Spleen (tissue), 7 donors: ENCODE data around the gene GSTA5.

Source experiments
- CTCF ChIP-seq, 11 experiments: fragments of 200-600 bp in 7 of 11; fragments of 450-650 bp in 4 of 11; sonication (generic) in 4 of 11; IDR thresholded peaks in 8 of 11; conservative IDR thresholded peaks in 3 of 11; 1 replicate in 7 of 11; 2 replicates in 4 of 11; pipeline versions ENCODE4 v1.4.0 to v1.8.0; 2016 to 2021; ENCODE audit warnings: antibody characterized with exemption in 11 of 11, inconsistent platforms in 4 of 11, mild to moderate bottlenecking in 1 of 11
- POLR2A ChIP-seq, 3 donors: fragments of 450-650 bp; IDR thresholded peaks; one replicate each; pipeline ENCODE4 v1.5.1; 2017; ENCODE audit warnings: antibody characterized with exemption in 3 of 3, mild to moderate bottlenecking in 1 of 3
- POLR2AphosphoS5 ChIP-seq, 3 donors: sonication (generic); formaldehyde crosslinking; IDR thresholded peaks; one replicate each; pipeline ENCODE4 v1.5.1; 2017; ENCODE audit warnings: antibody characterized with exemption in 3 of 3
- donor health status: DM: no; HTN: no; CAD: no; lungs with moderate emphysema.
- donor health status: DM: no; HTN: no; CAD: no.
- donor health status: DM: no; HTN: no; CAD: no.

- TF ChIP-seq CTCF (IDR thresholded peaks at IDR 0.05 in 8 of 11, conservative IDR thresholded peaks at IDR 0.05 in 3 of 11), result no peak
- TF ChIP-seq POLR2A (IDR thresholded peaks at IDR 0.05), result no peak
- TF ChIP-seq POLR2AphosphoS5 (IDR thresholded peaks at IDR 0.05), result no peak
Measured at GRCh38 chr6:52820198-52820597, 20.4 kb downstream of the GSTA5 start.
